Effector memory CD8-positive, alpha-beta T cell (primary cell): ENCODE measurements around the gene MRAP.

Source experiments
- ATAC-seq: fragments of 150-1000 bp; cut with Tn5 transposase; replicated peaks from 2 replicates; pipeline ENCODE4 v1.10.0; 2021; ENCODE audit warnings: mild to moderate bottlenecking, moderate library complexity
- DNase-seq, 3 experiments: peaks; one replicate each; pipeline ENCODE4 v3.0.0; 2021
- H3K27ac Mint-ChIP-seq, 2 donors: one replicate each; pipeline ENCODE4 v1.8.0; 2022; ENCODE audit warnings: mild to moderate bottlenecking in 2 of 2, mixed read lengths in 2 of 2, moderate library complexity in 2 of 2
- H3K27me3 Mint-ChIP-seq, 2 donors: one replicate each; pipeline ENCODE4 v1.8.0; 2022; ENCODE audit warnings: mixed read lengths in 2 of 2
- H3K36me3 Mint-ChIP-seq: one replicate; pipeline ENCODE4 v1.8.0; 2022; ENCODE audit warnings: mild to moderate bottlenecking, moderate library complexity, mixed read lengths; ENCODE audit not compliant: insufficient read depth
- H3K4me1 Mint-ChIP-seq, 2 donors: one replicate each; pipeline ENCODE4 v1.8.0; 2022; ENCODE audit warnings: low read depth in 2 of 2, mixed read lengths in 2 of 2
- H3K4me3 Mint-ChIP-seq, 2 donors: one replicate each; pipeline ENCODE4 v1.8.0; 2022; ENCODE audit warnings: mild to moderate bottlenecking in 2 of 2, mixed read lengths in 2 of 2, moderate library complexity in 2 of 2
- H3K9me3 Mint-ChIP-seq, 2 donors: one replicate each; pipeline ENCODE4 v1.8.0; 2022; ENCODE audit warnings: mixed read lengths in 2 of 2

The MRAP gene

GRCh38 chr21:32350211-32350980 lies 51.7 kb downstream of the MRAP start:
- Mint-ChIP-seq H3K36me3 (peaks cover 32% of the 10 kb centered on the region), H3K27me3 (no peaks in the 10 kb centered on the region), H3K27ac (no peak overlapping the region), H3K4me3 (no peak overlapping the region), H3K9me3 (no peaks in the 10 kb centered on the region), H3K4me1 (peaks cover 4% of the 10 kb centered on the region in 2 donors)
- ATAC-seq: no peak
- no peak for DNase-seq

GRCh38 chr21:32350981-32351380 lies 52.3 kb downstream of the MRAP start:
- H3K27me3 Mint-ChIP-seq: no peaks in the 10 kb centered on the region
- H3K9me3 Mint-ChIP-seq: no peaks in the 10 kb centered on the region
- H3K4me1 Mint-ChIP-seq: peaks cover 4% of the 10 kb centered on the region in 2 donors
- ATAC-seq: no peak
- H3K27ac Mint-ChIP-seq: no peak overlapping the region
- no peak overlapping the region for H3K4me3 Mint-ChIP-seq
- peaks cover 36% of the 10 kb centered on the region for H3K36me3 Mint-ChIP-seq
- DNase-seq: no peak

GRCh38 chr21:32351428-32351827 lies 52.8 kb downstream of the MRAP start:
- ATAC-seq (no peak), DNase-seq (no peak)
- peaks cover 4% of the 10 kb centered on the region in 2 donors for H3K4me1 Mint-ChIP-seq
- no peaks in the 10 kb centered on the region for H3K27me3 Mint-ChIP-seq
- H3K27ac Mint-ChIP-seq: no peak overlapping the region
- no peaks in the 10 kb centered on the region for H3K9me3 Mint-ChIP-seq
- H3K36me3 Mint-ChIP-seq: peaks cover 39% of the 10 kb centered on the region
- no peak overlapping the region for H3K4me3 Mint-ChIP-seq

- DNase-seq (no peak), ATAC-seq (no peak)
- peaks cover 42% of the 10 kb centered on the region for H3K36me3 Mint-ChIP-seq
- H3K27me3 Mint-ChIP-seq: no peaks in the 10 kb centered on the region
- peaks cover 4% of the 10 kb centered on the region in 2 donors for H3K4me1 Mint-ChIP-seq
- H3K9me3 Mint-ChIP-seq: no peaks in the 10 kb centered on the region
- H3K4me3 Mint-ChIP-seq: no peak overlapping the region
- no peak overlapping the region for H3K27ac Mint-ChIP-seq
Observed at GRCh38 chr21:32352526-32352925, 53.9 kb downstream of the MRAP start.

- DNase-seq (no peak), ATAC-seq (no peak)
- Mint-ChIP-seq H3K9me3 (no peaks in the 10 kb centered on the region), H3K4me1 (peaks cover 4% of the 10 kb centered on the region in 2 donors), H3K27me3 (no peaks in the 10 kb centered on the region), H3K36me3 (peaks cover 36% of the 10 kb centered on the region), H3K27ac (no peak overlapping the region), H3K4me3 (no peak overlapping the region)
Observed at GRCh38 chr21:32353002-32353711, 54.5 kb downstream of the MRAP start.

GRCh38 chr21:32356874-32357395 lies 58.3 kb downstream of the MRAP start:
- Mint-ChIP-seq H3K4me3 (no peak overlapping the region), H3K27me3 (no peaks in the 10 kb centered on the region), H3K36me3 (peaks cover 40% of the 10 kb centered on the region), H3K27ac (no peak overlapping the region), H3K4me1 (no peaks in the 10 kb centered on the region), H3K9me3 (no peaks in the 10 kb centered on the region)
- DNase-seq: no peak
- no peak for ATAC-seq

- Mint-ChIP-seq H3K36me3 (peaks cover 56% of the 10 kb centered on the region), H3K27ac (peak overlapping the region in 1 of 2 donors; percentile 66), H3K27me3 (no peaks in the 10 kb centered on the region), H3K4me1 (peaks cover 0 to 3% of the 10 kb centered on the region in 2 donors), H3K9me3 (no peaks in the 10 kb centered on the region), H3K4me3 (no peak overlapping the region)
- DNase-seq (no peak), ATAC-seq (no peak)
Observed at GRCh38 chr21:32359719-32360260, 61.1 kb downstream of the MRAP start.

GRCh38 chr21:32360401-32360975 lies 61.8 kb downstream of the MRAP start:
- Mint-ChIP-seq H3K4me1 (peaks cover 0 to 3% of the 10 kb centered on the region in 2 donors), H3K36me3 (peaks cover 57% of the 10 kb centered on the region), H3K27ac (peak overlapping the region; percentile 66 to 78), H3K27me3 (no peaks in the 10 kb centered on the region), H3K4me3 (no peak overlapping the region), H3K9me3 (no peaks in the 10 kb centered on the region)
- DNase-seq (no peak), ATAC-seq (no peak)
